ENCODE data around the gene TEKT5.

- no peak for TF ChIP-seq CTCF (IDR thresholded peaks at IDR 0.05; ENCODE audit: insufficient read depth, low read length)
- TF ChIP-seq, protein P1, sequence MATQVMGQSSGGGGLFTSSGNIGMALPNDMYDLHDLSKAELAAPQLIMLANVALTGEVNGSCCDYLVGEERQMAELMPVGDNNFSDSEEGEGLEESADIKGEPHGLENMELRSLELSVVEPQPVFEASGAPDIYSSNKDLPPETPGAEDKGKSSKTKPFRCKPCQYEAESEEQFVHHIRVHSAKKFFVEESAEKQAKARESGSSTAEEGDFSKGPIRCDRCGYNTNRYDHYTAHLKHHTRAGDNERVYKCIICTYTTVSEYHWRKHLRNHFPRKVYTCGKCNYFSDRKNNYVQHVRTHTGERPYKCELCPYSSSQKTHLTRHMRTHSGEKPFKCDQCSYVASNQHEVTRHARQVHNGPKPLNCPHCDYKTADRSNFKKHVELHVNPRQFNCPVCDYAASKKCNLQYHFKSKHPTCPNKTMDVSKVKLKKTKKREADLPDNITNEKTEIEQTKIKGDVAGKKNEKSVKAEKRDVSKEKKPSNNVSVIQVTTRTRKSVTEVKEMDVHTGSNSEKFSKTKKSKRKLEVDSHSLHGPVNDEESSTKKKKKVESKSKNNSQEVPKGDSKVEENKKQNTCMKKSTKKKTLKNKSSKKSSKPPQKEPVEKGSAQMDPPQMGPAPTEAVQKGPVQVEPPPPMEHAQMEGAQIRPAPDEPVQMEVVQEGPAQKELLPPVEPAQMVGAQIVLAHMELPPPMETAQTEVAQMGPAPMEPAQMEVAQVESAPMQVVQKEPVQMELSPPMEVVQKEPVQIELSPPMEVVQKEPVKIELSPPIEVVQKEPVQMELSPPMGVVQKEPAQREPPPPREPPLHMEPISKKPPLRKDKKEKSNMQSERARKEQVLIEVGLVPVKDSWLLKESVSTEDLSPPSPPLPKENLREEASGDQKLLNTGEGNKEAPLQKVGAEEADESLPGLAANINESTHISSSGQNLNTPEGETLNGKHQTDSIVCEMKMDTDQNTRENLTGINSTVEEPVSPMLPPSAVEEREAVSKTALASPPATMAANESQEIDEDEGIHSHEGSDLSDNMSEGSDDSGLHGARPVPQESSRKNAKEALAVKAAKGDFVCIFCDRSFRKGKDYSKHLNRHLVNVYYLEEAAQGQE (IDR thresholded peaks at IDR 0.05; ENCODE audit: insufficient replicate concordance, low read depth): no peak
- TF ChIP-seq GABPA (IDR thresholded peaks at IDR 0.05; ENCODE audit: low read depth): no peak
Measured at GRCh38 chr16:10681310-10682308, 13.1 kb downstream of the TEKT5 start.
